Lower leg skin (tissue), 4 donors: ENCODE data around the gene RNASE7. TPM values are rescaled to one million over a fixed set of nuclear protein-coding genes. Genes with fewer than 3 reads are reported as not detected.
A peak's percentile ranks its signal among the peaks of the same experiment; 100 is the strongest.

Experiments used
- DNase-seq, 2 donors: peaks; one replicate each; pipeline ENCODE4 v3.0.0-alpha.2; 2019; ENCODE audit warnings: low spot score in 2 of 2
- H3K4me3 ChIP-seq: fragments of 200-600 bp; sonication (generic); 2 replicates; pipeline ENCODE4 v1.5.1; 2017; ENCODE audit warnings: mild to moderate bottlenecking, low read depth; ENCODE audit not compliant: poor library complexity, severe bottlenecking
- POLR2A ChIP-seq, 2 donors: fragments of 450-650 bp; IDR thresholded peaks; one replicate each; pipeline ENCODE4 v1.6.1; 2016 to 2017; ENCODE audit warnings: antibody characterized with exemption in 2 of 2, mild to moderate bottlenecking in 1 of 2, moderate library complexity in 1 of 2
- WGBS, 2 donors: methylation state at CpG; one replicate each; pipeline ENCODE4 v1.1.5; 2018; 5-methylcytosine and 5-hydroxymethylcytosine counted together
- intact Hi-C: fragments of 100-400 bp; cut with DNase I; formaldehyde crosslinking; loops from one replicate; pipeline ENCODE4 v1.15.0; 2023; ENCODE audit warnings: low total_unique reads
- total RNA-seq, 4 donors: library from RNA; depleted of rRNA; stranded (reverse); fragments of >200 nt; gene quantifications; one replicate each; pipeline ENCODE4 v1.1.0, GENCODE V29; 2016
- TF ChIP-seq, protein P1 (sequence below), 3 donors: fragments of 450-650 bp; IDR thresholded peaks; one replicate each; pipeline ENCODE4 v1.5.1; 2016; ENCODE audit warnings: antibody characterized with exemption in 3 of 3, mild to moderate bottlenecking in 3 of 3, moderate library complexity in 2 of 3

The RNASE7 gene
- total RNA-seq, 4 donors from 2014 or later: 34.1 to 83.3 (median 47.8) TPM

DNA sequence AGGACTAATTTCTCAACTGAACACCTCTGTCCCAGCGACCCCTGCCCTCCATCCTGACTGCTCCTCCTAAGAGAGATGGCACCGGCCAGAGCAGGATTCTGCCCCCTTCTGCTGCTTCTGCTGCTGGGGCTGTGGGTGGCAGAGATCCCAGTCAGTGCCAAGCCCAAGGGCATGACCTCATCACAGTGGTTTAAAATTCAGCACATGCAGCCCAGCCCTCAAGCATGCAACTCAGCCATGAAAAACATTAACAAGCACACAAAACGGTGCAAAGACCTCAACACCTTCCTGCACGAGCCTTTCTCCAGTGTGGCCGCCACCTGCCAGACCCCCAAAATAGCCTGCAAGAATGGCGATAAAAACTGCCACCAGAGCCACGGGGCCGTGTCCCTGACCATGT is 756 bp downstream of the RNASE7 start:
- WGBS, 2 donors: 66 to 73% methylated on average over 8 of the region's 8 CpGs
- intact Hi-C loops: no loop called here
- DNase-seq: peak in 1 of 2 donors; percentile 80
- TF ChIP-seq POLR2A (IDR thresholded peaks at IDR 0.05): no peak
- TF ChIP-seq, protein P1, sequence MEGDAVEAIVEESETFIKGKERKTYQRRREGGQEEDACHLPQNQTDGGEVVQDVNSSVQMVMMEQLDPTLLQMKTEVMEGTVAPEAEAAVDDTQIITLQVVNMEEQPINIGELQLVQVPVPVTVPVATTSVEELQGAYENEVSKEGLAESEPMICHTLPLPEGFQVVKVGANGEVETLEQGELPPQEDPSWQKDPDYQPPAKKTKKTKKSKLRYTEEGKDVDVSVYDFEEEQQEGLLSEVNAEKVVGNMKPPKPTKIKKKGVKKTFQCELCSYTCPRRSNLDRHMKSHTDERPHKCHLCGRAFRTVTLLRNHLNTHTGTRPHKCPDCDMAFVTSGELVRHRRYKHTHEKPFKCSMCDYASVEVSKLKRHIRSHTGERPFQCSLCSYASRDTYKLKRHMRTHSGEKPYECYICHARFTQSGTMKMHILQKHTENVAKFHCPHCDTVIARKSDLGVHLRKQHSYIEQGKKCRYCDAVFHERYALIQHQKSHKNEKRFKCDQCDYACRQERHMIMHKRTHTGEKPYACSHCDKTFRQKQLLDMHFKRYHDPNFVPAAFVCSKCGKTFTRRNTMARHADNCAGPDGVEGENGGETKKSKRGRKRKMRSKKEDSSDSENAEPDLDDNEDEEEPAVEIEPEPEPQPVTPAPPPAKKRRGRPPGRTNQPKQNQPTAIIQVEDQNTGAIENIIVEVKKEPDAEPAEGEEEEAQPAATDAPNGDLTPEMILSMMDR (IDR thresholded peaks at IDR 0.05): no peak
- no peak overlapping the region for H3K4me3 ChIP-seq

DNA sequence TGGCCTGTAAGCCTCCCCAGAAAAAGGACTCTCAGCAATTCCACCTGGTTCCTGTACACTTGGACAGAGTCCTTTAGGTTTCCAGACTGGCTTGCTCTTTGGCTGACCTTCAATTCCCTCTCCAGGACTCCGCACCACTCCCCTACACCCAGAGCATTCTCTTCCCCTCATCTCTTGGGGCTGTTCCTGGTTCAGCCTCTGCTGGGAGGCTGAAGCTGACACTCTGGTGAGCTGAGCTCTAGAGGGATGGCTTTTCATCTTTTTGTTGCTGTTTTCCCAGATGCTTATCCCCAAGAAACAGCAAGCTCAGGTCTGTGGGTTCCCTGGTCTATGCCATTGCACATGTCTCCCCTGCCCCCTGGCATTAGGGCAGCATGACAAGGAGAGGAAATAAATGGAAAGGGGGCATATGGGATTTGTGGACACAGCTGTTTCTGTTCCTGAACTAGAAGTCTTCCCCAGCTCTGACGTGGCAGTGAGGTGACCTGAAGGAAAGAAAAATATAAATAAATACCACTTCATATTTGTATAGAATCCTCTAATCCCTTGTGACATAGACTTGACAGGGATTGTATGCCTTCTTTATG is 1.3 kb downstream of the RNASE7 start:
- DNase-seq: peak in 1 of 2 donors; percentile 59
- H3K4me3 ChIP-seq: no peak overlapping the region
- 60 to 63% methylated on average over 2 of the region's 2 CpGs for WGBS, 2 donors
- intact Hi-C loops: no loop called here
- TF ChIP-seq, protein P1 (IDR thresholded peaks at IDR 0.05): no peak
- no peak for TF ChIP-seq POLR2A (IDR thresholded peaks at IDR 0.05)

DNA sequence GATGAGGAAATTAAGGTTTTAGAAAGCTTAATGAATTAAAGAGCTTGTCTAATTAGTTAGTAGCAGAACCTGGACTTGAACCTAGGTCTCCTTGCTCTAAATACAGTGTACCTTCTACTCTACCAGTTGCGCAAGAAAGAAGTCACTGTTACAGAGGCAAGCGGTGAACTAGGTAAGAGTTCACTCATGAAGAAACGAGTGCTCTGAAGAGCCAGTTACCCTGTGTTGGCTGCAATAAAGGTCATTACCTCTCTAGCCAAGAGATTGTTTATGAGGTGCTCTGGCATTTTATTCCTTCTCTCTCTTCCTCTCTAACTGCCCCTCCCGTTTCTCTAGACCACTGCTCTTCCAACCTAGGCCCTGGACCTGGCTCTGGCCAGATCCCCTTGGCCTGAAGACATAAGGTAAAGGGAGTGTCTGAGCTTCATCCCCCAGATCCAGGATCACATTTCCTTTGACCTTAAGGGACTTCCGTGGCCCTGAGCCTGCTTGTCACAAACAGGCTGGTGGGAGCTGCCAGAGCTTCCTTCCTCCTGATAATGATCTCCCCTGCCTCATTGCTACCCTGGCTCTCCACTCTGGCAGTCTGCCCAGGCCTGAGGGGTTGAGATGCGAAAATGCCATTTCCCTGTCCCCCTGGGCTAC is 1.9 kb downstream of the RNASE7 start:
- no peak overlapping the region for H3K4me3 ChIP-seq
- intact Hi-C loops: no loop called here
- WGBS, 2 donors: 48 to 51% methylated on average over 6 of the region's 6 CpGs
- TF ChIP-seq POLR2A (IDR thresholded peaks at IDR 0.05): no peak
- TF ChIP-seq, protein P1 (IDR thresholded peaks at IDR 0.05): no peak
- DNase-seq: peak in 1 of 2 donors; percentile 87

DNA sequence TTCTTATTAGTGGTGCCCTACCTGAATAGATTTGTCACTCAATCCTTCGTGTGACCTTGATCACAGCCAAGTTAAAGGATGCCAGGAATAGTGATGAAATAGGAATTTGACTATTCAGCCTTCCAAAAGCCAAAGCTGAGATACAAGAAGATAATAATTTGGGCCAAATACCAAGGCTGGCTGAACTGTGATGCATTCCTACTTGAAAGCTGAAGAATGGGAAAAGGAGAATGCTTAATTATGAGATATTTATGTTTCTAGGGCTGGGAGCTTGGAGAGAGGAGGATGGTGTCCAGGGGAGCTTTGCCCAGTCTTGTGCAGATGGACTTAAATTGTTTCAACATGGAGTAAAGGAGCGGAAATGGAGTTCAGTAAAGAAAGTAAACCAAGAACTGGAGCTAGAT is 5.2 kb downstream of the RNASE7 start:
- no peak for TF ChIP-seq POLR2A (IDR thresholded peaks at IDR 0.05)
- TF ChIP-seq, protein P1 (IDR thresholded peaks at IDR 0.05): no peak
- intact Hi-C loops: no loop called here
- DNase-seq: peak in 1 of 2 donors; percentile 12
- no peak overlapping the region for H3K4me3 ChIP-seq
- WGBS, 2 donors: 40 to 44% methylated on average over 2 of the region's 2 CpGs

DNA sequence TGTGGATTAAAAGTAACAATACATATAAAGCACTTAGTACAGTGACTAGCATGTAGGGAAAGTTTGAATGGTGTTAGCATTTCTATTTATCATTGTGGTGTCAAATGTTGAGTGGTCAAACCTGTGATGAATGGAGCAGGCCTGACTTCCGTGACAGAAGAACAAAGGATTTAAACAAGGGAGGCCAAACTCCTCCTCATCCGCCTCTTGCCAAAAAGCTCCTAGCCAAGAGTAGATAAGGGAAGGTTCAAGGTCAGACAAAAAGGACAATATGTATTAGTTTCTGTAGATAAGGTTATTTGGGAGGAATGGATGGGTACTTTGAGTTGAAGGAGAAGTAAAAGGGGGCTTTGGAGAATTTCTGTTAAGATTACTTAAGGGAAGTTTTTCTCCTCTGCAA is 6.5 kb downstream of the RNASE7 start:
- TF ChIP-seq, protein P1 (IDR thresholded peaks at IDR 0.05): no peak
- TF ChIP-seq POLR2A (IDR thresholded peaks at IDR 0.05): no peak
- intact Hi-C loops: no loop called here
- 73 to 88% methylated on average over 2 of the region's 2 CpGs for WGBS, 2 donors
- peak in 1 of 2 donors; percentile 49 for DNase-seq
- no peak overlapping the region for H3K4me3 ChIP-seq
